ENCODE results near the gene FAM83G.

The FAM83G gene

DNA sequence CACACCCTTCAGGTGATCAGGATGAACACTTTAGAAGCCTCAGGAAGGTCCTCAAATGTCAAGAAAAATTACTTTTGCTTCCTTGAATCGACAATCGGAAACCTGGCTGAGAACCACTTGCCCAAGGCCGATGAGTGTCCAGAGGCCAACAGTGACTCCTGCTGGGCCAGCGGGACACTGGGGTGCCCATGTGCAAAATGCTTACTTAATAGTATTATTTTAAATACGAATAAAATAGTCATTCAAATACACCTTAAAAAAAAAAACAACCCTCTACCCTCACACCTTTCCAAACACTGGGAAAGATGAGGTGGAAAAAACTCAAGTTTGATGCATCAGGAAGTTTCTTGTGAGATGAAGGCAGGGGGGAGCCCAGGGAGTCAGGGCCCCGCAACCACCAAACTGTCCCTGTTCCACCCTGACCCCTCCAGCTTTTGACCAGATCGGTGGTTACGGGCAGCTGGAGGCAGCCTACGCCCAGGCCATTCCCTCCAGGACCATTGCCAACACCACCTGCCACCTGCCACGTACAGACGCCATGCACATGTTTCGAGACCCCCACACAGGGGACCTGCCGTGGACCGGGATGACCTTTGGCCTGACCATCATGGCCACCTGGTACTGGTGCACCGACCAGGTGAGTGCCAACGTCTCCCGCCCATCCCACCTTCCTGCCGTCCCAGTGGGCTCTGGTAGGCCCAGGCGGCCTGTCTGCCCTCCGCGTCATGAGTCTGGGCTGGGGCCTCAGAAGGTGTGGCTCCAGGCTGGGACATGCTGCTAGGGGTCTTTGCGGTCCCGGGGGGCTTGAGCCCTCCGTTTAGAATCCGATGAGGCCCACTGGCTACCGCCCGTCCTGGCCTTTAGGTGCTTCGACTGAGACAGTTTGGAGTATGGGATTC is 33.7 kb downstream of the FAM83G start:
- DNase-seq (ENCODE audit: low read depth, low spot score) = no peak

DNA sequence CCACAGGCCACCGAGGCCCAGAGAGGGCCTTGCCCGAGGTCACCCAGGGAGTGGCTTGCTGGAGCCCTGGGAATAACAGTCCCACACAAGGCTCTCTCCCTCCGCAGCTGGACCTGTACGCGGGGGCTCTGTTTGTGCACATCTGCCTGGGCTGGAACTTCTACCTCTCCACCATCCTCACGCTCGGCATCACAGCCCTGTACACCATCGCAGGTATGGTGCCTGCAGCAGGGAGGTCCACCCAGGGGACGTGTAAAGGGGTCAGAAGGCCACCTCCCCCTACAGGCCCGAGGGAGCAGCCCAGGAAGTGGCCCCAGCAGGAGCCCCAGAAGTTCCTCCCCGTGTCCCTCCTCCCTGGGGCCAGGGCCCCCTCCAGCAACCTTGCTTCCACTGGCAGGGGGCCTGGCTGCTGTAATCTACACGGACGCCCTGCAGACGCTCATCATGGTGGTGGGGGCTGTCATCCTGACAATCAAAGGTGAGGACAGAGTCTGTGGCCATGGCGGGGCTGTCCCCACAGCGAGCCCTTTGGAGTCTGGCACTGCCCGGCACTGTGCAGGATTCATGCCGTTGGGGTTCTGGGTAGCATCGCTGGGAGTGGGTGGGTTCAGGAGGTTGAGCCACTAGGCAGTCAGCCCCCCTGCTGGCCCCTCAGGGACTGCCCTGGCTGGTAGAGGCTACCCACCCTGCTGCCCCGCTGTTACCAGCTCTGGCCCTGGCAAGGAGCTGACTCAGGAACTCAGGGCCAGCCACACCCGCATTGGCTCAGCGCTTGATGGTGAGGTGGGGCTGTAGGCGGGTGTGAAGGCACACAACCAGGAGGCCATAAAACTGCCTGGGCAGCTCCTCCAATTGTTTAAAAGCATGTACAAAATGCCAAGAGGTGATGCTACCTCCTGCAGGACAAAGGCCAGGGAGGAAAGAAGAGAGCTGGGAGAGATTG is 35.3 kb downstream of the FAM83G start:
- DNase-seq (ENCODE audit: low read depth, low spot score) = no peak

DNA sequence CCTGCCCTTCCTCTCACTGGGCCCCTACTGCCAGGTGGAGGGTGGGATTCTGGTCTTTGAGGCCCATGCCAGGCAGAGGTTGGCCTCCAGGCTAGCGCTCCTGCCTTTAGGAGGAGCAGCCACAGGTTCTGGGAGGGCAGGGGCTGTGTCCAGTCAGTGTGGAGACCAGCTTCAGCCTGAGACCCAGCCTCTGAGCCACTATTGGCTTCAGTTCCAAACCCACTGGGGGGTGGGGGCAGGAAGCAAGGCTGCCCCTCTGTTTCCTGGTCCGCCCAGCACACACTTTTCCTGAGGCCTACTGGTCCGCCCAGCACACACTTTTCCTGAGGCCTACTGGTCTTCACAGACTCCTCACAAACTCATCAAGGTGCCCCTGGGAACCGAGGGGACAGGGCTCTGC is 36.2 kb downstream of the FAM83G start:
- DNase-seq (ENCODE audit: low read depth, low spot score) = no peak

DNA sequence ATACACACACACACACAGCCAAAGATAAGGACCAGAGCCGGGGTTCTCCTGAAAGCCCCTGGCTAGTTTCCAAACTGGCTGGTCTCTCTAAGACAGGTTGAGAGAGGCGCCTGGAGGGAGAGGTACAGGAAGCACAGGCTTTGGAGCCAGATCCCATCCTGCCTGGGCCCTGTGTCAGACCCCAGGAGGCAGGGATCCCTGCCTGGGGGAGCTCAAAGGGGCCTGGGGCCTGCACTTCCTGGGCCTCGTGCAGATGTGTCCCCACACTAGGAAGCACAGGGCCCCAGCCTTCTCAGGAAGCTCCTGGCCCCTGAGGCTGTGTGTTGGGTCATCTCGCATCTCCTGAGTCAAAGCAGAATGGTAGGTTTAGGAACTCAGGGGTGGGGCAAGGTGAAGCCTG is 36.6 kb downstream of the FAM83G start:
- DNase-seq (ENCODE audit: low read depth, low spot score) = no peak

DNA sequence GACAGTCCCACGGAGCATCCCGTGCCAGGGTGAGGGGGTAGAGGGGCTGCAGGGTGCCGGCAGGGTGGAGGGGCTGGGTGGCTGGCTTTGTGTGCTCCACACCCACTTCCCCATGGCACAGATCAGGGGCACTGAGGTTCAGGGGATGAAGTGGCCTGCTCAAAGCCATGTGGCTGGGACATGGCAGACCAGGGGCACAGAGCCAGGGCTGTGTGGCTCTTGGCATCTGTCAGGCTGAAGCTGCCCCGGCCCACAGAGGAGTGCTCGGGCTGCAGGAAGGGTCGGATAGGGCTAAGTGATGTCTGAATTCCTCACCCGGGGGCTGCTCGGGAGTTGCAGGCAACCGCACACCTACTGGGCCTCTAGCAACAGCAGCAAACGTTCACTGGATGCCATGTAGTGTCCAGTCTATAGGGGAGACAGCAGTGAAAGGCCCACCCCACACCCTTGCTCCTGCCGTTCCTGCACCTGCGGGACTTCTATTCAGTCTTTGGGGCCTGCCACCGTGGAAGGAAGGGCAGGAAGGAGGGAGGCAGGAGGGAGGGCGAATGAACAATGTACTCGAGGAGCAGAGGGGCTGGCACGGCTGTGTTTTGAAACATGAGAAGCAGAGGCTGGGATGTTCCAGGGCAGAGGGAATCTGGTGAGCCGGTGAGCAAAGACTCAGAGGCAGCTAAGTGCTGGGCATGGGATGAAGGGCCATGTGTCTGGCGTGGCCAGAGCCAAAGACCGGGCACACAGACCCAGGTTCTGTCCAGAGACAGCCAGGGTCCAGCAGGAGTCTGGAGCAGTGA is 37.5 kb downstream of the FAM83G start:
- no peak for DNase-seq (ENCODE audit: low read depth, low spot score)

DNA sequence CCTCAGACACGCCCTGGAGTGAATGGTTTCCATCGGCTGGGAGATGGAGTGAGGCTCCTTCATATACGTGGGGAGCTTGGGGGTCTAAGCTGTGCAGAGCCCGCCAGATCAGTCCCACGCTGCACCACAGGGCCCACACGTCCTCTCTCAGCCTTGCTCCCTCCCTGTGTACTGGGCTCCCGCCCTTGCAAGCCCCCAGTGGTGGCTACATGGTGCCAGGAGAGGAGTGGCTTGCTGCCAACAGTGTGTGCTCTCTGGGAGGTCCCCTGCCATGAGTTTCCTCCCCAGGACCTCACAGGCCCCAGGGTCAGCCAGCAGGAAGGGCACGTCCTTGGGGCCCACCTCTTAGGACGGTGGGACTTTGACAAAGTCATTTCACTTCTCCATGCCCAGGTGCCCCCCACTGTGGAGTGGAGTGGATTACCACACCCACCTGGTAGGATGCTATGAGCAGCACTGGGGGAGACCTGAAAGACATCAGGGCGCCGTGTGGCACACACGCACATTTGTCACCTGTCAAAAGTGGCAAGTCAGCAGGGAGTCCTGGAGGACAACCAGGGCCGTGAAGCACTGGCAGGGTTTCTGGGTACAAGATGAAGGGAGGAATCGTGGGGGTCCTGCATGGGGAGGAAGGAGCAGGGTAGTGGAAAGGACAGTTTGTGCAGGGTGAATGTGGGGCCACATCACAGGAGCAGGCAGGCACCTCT is 38.9 kb downstream of the FAM83G start:
- DNase-seq (ENCODE audit: low read depth, low spot score) = no peak

DNA sequence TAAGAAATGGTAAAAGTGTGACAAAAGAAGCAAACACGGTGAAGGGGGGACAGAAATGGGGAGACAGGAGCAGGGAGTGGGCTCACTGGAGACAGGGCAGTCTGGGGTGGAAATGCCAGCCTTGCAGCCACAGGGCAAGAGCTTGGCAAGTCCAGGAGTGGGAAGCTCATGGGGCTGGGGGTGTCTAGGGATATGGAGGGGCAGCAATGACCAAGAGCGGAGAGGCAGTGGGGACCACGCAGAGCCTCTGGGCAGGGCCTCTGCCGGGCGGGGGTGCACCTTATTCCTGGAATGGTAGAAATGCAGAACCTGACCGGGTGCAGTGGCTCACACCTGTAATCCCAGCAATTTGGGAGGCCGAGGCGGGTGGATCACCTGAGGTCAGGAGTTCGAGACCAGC is 40.0 kb downstream of the FAM83G start:
- no peak for DNase-seq (ENCODE audit: low read depth, low spot score)

DNA sequence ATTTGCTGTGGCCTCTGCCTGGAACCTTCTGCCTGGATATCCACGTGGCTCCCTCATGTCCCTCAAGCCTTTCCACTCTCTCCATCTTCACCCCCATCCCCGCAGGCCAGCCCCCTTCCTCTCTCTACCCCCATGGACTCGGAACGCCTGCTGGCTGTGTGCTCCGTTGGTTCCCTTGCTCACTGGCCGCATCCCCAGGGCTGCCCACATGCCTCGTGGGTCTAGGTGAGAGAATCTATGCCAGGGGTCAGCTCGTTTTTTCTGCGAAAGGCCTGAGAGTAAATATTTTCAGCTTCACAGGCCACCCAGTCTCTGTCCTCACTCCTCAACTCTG is 40.6 kb downstream of the FAM83G start:
- DNase-seq (ENCODE audit: low read depth, low spot score) = no peak

DNA sequence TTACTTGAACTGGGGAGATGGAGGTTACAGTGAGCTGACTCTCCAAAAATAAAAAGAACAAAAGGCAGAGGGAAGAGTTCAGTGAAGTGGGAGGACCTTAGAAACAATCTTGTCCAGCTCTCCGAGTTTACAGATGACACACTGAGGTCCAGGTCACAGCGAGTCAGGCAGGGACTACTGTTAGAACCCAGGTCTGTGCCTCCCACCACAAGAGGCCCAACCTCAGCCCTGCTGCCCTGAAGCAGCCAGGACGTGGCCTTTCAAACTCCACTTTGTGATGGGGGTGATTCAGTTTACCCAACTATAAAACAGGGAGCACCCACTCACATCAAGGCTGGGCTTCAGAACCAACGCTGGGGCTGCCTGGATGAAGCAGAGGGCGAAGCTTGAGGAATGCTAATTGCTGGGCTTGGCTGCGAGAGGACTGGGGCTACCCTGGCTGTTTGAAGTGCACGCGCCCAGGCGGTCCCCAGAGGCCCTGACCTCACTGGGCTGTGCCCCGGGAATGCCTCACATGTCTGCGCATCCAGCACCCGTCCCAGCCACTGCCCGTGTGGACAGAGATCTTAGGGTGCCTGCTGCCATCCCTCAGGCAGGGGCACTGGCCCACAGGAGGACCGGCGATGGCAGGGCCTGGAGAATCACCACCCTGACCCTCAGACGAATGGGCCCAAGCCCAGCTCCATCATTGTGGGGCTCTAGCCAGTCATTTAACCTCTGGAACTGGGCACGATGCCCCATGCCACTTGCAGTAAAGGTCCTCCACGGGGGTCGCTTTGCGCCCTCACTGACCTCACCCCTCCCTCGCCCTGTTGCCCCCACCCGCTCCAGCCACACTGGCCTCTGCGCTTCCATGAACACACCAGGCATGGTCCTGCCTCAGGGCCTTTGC is 41.2 kb downstream of the FAM83G start:
- no peak for DNase-seq (ENCODE audit: low read depth, low spot score)

DNA sequence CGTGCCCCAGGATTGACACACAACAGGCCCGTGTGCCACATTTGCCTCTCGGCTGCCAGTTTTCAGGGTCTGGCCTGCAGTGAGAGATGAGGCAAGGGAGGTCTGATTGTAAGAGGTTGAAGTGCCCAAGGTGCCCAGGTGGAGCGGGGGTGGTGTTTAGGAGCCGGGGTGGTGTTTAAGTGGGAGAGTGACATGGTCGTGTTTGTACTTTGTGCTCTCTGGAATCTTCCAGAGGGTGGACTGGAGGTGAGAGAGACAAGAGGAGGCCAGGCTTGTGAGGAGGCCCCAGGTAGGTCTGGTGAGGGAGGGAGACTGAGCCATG is 42.1 kb downstream of the FAM83G start:
- DNase-seq (ENCODE audit: low read depth, low spot score) = no peak

DNA sequence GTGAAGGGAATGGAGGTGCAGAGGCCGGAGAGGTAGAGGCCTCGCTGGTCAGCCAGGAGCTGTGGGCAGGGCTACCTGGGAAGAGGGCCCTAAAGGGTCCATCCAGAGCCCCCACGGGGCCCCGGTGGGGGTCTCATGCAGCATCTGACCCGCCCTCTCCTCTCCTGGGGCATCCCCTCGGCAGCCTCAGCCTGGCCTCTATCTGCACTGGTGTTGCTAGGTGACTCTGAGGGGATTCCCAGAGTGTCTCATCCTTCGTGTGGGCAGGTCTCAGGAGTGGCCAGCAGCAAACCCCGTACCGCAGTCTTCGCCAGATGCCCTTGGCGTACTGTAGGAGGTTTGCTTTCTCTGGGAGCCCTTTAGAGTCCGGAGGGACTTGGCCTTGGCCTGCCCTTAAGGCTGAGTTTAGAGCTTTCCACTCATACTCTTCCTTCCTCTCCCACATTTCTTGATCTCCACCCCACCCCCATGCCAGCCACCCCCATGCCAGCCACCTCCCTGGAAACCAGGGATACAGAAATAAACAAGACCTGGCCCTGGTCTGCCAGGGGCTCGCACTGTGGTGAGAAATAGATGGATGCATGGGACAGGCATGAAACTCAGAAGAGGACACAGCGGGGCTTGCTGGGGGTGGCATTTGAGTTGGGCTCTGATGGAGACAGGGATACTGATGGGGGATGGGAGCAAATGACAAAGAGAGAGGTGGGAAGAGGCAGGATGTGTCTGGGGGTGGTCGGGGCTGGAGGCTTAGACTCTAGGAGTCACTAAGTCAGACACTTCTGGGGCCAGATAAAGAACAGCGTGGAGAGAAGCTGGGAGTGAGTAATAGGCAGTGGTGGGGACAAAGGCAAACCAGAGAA is 42.7 kb downstream of the FAM83G start:
- DNase-seq (ENCODE audit: low read depth, low spot score) = no peak

DNA sequence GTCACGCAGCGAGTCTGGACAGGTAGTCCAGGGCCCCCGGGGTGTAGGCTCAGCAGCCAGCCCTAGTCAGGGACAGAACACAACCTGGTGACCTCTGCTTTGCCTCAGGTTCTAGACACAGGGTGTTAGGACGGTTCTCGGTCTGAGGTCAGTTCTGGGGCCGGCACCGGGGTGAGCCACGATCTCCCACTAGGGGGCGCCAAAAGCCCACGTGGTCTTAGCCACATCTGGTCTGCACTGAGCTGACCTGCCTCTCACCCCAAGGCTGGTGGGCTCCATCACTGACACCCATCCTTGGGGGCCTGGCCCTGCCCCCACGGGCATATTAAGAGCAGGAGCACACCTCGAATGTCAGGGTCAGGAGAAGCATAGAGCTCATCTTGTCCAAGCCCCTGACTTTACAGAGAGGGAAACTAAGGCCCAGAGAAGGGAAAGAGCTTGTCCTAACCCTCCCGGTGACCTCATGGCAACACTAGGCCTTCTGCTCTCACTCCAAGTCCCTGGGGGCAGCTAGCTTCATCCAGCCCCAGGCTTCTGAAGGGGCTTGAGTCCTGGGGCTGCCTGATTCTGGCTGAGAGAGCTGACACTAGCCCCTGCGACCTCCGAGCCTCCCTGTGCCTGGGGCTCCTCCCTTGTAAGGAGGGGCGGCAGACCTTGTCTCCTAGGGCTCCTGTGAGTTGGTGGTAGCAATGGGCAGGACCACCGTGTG is 43.6 kb downstream of the FAM83G start:
- DNase-seq (ENCODE audit: low read depth, low spot score) = peak; percentile 55

DNA sequence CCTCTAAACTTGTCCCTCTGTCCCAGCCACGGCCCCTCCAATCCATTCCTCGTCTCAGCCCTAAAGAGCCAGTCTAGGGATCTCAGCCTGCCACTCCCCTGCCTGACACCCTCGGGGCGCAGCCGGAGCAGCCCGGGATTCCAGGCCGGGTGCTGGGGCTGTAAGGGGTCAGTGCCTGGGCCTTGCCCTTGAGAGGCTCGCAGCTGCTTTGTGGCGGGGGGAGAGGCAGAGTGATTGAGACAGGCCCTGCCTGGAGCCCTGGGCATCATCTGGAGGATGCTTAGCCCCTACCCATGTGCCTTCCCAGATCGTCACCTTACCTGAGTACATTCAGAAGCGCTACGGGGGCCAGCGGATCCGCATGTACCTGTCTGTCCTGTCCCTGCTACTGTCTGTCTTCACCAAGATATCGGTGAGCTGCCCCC is 44.3 kb downstream of the FAM83G start:
- DNase-seq (ENCODE audit: low read depth, low spot score) = no peak

DNA sequence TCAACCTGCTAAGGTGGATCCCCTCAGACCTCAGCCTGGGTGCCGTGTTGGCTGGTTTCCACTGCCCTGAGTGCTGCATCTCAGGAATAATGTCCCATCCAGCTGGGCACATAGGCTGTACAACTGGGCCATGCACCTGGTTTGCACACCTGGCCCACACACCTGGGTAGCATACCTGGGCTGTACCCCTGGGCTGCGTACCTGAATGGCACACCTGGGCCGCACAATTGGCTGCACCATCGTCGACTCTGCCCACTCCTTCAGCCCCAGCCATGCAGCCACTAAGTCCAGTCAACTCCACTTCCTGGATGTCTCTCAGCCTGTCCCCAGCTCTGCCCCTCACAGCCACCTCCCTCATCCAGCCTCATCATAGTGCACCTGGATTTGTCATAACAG is 44.7 kb downstream of the FAM83G start:
- no peak for DNase-seq (ENCODE audit: low read depth, low spot score)

DNA sequence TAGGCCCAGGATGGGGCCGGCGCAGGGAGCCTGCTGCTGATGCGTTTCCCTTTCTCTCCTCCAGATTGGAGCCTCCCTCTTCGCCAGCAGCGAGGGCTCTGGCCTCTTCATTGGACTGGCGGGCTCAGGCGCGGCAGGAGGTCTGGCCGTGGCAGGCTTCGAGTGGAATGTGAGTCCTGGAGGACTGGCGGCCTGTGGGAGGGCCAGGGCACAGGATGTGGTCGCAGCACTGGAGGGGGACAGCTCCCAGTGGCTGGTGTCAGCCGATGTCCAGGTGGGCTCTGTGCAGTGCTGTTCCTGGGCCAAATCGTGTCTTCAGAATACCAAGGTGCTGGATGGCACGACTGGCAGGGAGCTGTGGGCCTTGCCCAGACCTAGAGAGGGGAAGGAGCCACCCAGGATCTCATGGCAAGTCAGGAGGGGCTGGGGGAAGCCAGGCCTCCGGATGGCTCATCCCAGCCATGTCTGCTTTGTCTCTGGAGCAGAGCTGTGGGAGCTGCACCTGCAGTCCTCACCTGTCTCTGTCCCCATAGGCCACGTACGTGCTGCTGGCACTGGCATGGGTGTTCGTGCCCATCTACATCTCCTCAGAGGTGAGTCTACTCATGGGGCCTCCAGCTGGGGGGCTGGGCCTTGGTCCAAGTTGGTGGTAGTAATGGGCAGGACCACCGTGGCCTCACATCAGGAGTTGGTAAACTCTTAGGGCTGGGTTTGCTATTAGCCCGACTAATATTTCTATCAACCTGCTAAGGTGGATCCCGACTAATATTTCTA is 45.3 kb downstream of the FAM83G start:
- no peak for DNase-seq (ENCODE audit: low read depth, low spot score)

DNA sequence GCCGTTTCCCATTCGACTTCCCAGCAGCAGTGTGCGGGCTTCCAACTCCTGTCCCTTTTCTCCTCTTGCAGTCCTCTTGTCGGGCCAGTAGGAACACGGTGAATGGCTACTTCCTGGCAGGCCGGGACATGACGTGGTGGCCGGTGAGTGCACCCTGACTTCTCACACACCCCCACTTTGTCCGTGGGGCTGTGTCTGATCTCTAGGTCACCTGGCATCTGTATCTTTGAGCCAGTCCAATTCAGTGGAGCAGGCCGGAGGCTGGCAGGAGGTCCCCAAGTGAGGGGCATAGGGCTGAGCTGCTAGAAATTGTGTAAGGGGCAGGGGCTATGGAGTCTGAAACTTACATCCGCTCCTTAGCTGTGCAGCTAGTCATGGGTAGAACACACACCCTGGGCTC is 46.0 kb downstream of the FAM83G start:
- no peak for DNase-seq (ENCODE audit: low read depth, low spot score)

DNA sequence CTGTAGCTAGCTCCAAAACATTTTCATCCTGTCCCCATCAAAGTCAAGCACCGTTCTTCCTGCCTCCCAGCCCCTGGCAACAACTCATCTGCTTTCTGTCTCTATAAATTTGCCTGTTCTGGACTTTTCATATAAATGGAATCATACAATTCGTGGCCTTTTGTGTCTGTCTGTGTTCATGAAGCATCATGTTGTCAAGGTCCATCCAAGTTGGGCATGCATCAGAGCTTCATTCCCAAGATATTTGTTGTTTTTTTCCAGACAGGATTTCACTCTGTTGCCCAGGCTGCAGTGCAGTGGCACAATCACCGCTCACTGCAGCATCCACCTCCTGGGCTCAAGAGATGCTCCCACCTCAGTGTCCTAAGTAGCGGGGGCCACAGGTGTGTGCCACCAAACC is 46.7 kb downstream of the FAM83G start:
- no peak for DNase-seq (ENCODE audit: low read depth, low spot score)

DNA sequence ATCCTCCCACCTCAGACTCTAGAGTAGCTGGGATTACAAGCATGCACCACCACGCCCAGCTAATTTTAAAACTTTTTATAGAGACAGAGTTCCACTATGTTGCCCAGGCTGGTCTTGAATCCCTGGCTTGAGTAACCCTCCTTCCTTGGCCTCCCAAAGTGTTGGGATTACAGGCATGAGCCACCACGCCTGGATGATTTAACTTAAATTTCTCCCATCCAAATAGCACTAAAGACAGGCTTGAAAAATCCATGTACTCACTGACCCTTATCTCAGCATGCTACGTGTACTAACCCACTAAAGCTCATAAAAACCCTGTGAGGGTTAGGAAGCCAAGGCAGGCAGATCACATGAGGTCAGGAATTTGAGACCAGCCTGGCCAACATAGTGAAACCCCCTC is 48.0 kb downstream of the FAM83G start:
- no peak for DNase-seq (ENCODE audit: low read depth, low spot score)

Measured in activated naive CD8-positive, alpha-beta T cell treated with anti-CD3 and anti-CD28 coated beads, Interleukin-2, amount 50 U/mL, for 16 hours (primary cell).